AML-193 (cell line): ENCODE results near the gene NBEAL1.
A peak's percentile ranks its signal among the peaks of the same experiment; 100 is the strongest.
"Not testable (repeated sequence)": the region's sequence is repeated elsewhere in the genome, so short reads cannot be mapped to it uniquely, and the experiment has no call there.

Source experiments
- DNase-seq, 2 experiments: peaks; one replicate each; lab custom pipeline; 2025; lab: John Stamatoyannopoulos, UW

Gene NBEAL1

GRCh38 chr2:203112342-203112741 is 97.7 kb downstream of the NBEAL1 start:
- DNase-seq: no peak

- not testable (repeated sequence) for DNase-seq
Measured at GRCh38 chr2:203115201-203115700, 100.6 kb downstream of the NBEAL1 start.

- DNase-seq: peak in 1 of 2 experiments; percentile 10
Measured at GRCh38 chr2:203122317-203122986, 107.8 kb downstream of the NBEAL1 start.

GRCh38 chr2:203126996-203127395 is 112.3 kb downstream of the NBEAL1 start:
- no peak for DNase-seq

- DNase-seq: no peak
Measured at GRCh38 chr2:203135105-203135504, 120.4 kb downstream of the NBEAL1 start.

- DNase-seq: no peak
Measured at GRCh38 chr2:203143391-203143790, 128.7 kb downstream of the NBEAL1 start.

- no peak for DNase-seq
Measured at GRCh38 chr2:203149194-203149593, 134.5 kb downstream of the NBEAL1 start.

GRCh38 chr2:203155406-203155805 is 140.7 kb downstream of the NBEAL1 start:
- no peak for DNase-seq

- not testable (repeated sequence) for DNase-seq
Measured at GRCh38 chr2:203162722-203163121, 148.0 kb downstream of the NBEAL1 start.

GRCh38 chr2:203164311-203164935 is 149.7 kb downstream of the NBEAL1 start:
- no peak for DNase-seq

- DNase-seq: no peak
Measured at GRCh38 chr2:203167751-203168150, 153.1 kb downstream of the NBEAL1 start.

GRCh38 chr2:203170502-203170901 is 155.8 kb downstream of the NBEAL1 start:
- DNase-seq: no peak

GRCh38 chr2:203175371-203175770 is 160.7 kb downstream of the NBEAL1 start:
- no peak for DNase-seq

GRCh38 chr2:203177361-203177760 is 162.7 kb downstream of the NBEAL1 start:
- DNase-seq: no peak

GRCh38 chr2:203185864-203186263 is 171.2 kb downstream of the NBEAL1 start:
- DNase-seq: no peak

- not testable (repeated sequence) for DNase-seq
Measured at GRCh38 chr2:203190547-203190946, 175.9 kb downstream of the NBEAL1 start.

- not testable (repeated sequence) for DNase-seq
Measured at GRCh38 chr2:203191026-203191425, 176.4 kb downstream of the NBEAL1 start.

GRCh38 chr2:203191961-203192360 is 177.3 kb downstream of the NBEAL1 start:
- DNase-seq: no peak

- no peak for DNase-seq
Measured at GRCh38 chr2:203195331-203196036, 180.8 kb downstream of the NBEAL1 start.

- DNase-seq: no peak
Measured at GRCh38 chr2:203200866-203201265, 186.2 kb downstream of the NBEAL1 start.

GRCh38 chr2:203201426-203201825 is 186.8 kb downstream of the NBEAL1 start:
- no peak for DNase-seq

GRCh38 chr2:203209538-203209937 is 194.9 kb downstream of the NBEAL1 start:
- no peak for DNase-seq
